Upper lobe of left lung (tissue), 6 donors: Measurements from ENCODE around the gene TTI1. TPM values are rescaled to one million over a fixed set of nuclear protein-coding genes. Genes with fewer than 3 reads are reported as not detected.

Experiments
- ATAC-seq, 2 donors: fragments of 200-7000 bp; cut with Tn5 transposase; one replicate each; pipeline ENCODE4 v1.9.1; 2022; ENCODE audit warnings: mild to moderate bottlenecking in 2 of 2, moderate library complexity in 2 of 2; ENCODE audit not compliant: low FRiP score in 2 of 2
- DNase-seq, 2 donors: peaks; one replicate each; pipeline ENCODE4 v3.0.0-alpha.2; 2019 to 2020
- H3K27ac ChIP-seq, 4 donors: fragments of 200-600 bp; sonication (generic); one replicate each; pipeline ENCODE4 v1.5.1; 2016 to 2019
- H3K27me3 ChIP-seq, 4 donors: fragments of 200-600 bp; sonication (generic); one replicate each; pipeline ENCODE4 v1.5.1; 2017 to 2019
- H3K36me3 ChIP-seq, 4 donors: fragments of 200-600 bp; sonication (generic); one replicate each; pipeline ENCODE4 v1.5.1; 2016 to 2019
- H3K4me1 ChIP-seq, 4 donors: fragments of 200-600 bp; sonication (generic); one replicate each; pipeline ENCODE4 v1.5.1; 2018 to 2019
- H3K4me3 ChIP-seq, 4 donors: fragments of 200-600 bp; sonication (generic); one replicate each; pipeline ENCODE4 v1.5.1; 2017 to 2019; ENCODE audit warnings: mild to moderate bottlenecking in 2 of 4, moderate library complexity in 1 of 4
- H3K9me3 ChIP-seq, 4 donors: fragments of 200-600 bp; sonication (generic); one replicate each; pipeline ENCODE4 v1.5.1; 2018 to 2019
- EP300 ChIP-seq, 4 donors: sonication (generic); formaldehyde crosslinking; IDR thresholded peaks; one replicate each; pipeline ENCODE4 v1.5.1; 2017; ENCODE audit warnings: antibody characterized with exemption in 4 of 4, control low read depth in 2 of 4
- POLR2A ChIP-seq, 4 donors: fragments of 450-650 bp; IDR thresholded peaks; one replicate each; pipeline ENCODE4 v1.5.1; 2016 to 2017; ENCODE audit warnings: antibody characterized with exemption in 4 of 4, mild to moderate bottlenecking in 2 of 4
- POLR2AphosphoS5 ChIP-seq, 2 donors: sonication (generic); formaldehyde crosslinking; IDR thresholded peaks; one replicate each; pipeline ENCODE4 v1.5.1; 2017; ENCODE audit warnings: antibody characterized with exemption in 2 of 2
- WGBS, 2 donors: methylation state at CpG; one replicate each; pipeline ENCODE4 v1.1.5; 2017 to 2018; 5-methylcytosine and 5-hydroxymethylcytosine counted together
- total RNA-seq, 6 donors: library from RNA; depleted of rRNA in 4 of 6; stranded (reverse); fragments of >200 nt in 4 of 6; gene quantifications; one replicate each; pipeline versions ENCODE4 v1.1.0 to v1.2.1, GENCODE V29; 2016 to 2021
- TF ChIP-seq, protein P1 (sequence below), 6 experiments: fragments of 450-650 bp in 4 of 6; fragments of 200-600 bp in 2 of 6; sonication (generic) in 2 of 6; IDR thresholded peaks; one replicate each; pipeline ENCODE4 v1.5.1; 2016 to 2019; ENCODE audit warnings: antibody characterized with exemption in 6 of 6
- donor health status: DM: no; HTN: no; CAD: no; lungs with moderate emphysema.
- donor health status: DM: no; HTN: yes; CAD: no; lungs with severe emphysema.

Gene TTI1
- total RNA-seq, 6 donors from 2014 or later: 11.2 to 30.4 (median 15.1) TPM

DNA sequence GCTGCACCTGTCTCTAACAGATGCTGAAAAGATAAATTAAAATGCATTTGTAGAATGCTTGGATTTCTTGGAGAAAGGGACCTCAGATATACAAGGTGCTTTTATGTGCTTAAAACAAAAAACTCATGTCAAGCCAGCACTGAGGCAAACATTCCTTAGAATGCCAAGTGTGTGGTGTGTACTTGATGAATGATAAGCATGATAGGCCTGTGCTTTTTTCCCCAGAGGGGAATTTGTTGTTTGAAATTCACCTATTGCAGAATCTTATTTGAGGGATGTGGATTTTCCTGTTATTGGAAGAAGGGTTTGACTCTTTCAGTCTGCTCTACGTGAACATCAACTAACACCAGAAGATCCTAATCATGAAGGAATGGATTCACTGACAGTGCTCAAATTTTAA lies 28.8 kb downstream of the TTI1 start:
- H3K36me3 ChIP-seq: peaks cover 24 to 63% (median 31%) of the 10 kb centered on the region in 4 donors
- 70 to 86% methylated on average over 1 of the region's 1 CpG for WGBS, 2 donors
- TF ChIP-seq EP300 (IDR thresholded peaks at IDR 0.05) (no peak), POLR2AphosphoS5 (IDR thresholded peaks at IDR 0.05) (no peak), POLR2A (IDR thresholded peaks at IDR 0.05) (no peak)
- TF ChIP-seq, protein P1, sequence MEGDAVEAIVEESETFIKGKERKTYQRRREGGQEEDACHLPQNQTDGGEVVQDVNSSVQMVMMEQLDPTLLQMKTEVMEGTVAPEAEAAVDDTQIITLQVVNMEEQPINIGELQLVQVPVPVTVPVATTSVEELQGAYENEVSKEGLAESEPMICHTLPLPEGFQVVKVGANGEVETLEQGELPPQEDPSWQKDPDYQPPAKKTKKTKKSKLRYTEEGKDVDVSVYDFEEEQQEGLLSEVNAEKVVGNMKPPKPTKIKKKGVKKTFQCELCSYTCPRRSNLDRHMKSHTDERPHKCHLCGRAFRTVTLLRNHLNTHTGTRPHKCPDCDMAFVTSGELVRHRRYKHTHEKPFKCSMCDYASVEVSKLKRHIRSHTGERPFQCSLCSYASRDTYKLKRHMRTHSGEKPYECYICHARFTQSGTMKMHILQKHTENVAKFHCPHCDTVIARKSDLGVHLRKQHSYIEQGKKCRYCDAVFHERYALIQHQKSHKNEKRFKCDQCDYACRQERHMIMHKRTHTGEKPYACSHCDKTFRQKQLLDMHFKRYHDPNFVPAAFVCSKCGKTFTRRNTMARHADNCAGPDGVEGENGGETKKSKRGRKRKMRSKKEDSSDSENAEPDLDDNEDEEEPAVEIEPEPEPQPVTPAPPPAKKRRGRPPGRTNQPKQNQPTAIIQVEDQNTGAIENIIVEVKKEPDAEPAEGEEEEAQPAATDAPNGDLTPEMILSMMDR (IDR thresholded peaks at IDR 0.05): no peak

DNA sequence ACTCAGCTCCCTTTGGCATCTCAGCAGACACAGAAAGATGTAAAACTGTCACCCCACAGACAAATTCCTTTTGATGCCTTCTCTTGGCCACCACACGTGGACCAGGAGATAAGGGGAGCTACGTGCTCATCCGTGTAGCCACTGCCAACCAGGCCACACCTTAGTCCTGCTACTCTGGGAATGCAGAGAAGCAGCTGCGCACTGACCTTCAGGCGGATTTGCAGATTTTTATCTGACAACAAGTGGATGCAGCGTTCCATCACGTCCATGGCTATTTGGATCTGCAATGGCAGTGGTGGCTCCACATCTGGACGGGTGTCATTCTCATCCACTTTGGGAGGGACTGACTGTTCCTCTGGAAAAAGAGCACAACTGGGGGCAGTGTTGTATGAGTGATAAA lies 30.8 kb downstream of the TTI1 start:
- H3K27me3 ChIP-seq: no peaks in the 10 kb centered on the region
- no peak for TF ChIP-seq POLR2A (IDR thresholded peaks at IDR 0.05)
- TF ChIP-seq, protein P1 (IDR thresholded peaks at IDR 0.05): no peak
- TF ChIP-seq POLR2AphosphoS5 (IDR thresholded peaks at IDR 0.05): no peak
- no peak for TF ChIP-seq EP300 (IDR thresholded peaks at IDR 0.05)
- WGBS, 2 donors: 85 to 87% methylated on average over 8 of the region's 8 CpGs
- H3K4me3 ChIP-seq: no peak overlapping the region
- no peaks in the 10 kb centered on the region for H3K4me1 ChIP-seq
- H3K9me3 ChIP-seq: no peaks in the 10 kb centered on the region
- DNase-seq: no peak
- no peak overlapping the region for H3K27ac ChIP-seq
- H3K36me3 ChIP-seq: peaks cover 38 to 83% (median 50%) of the 10 kb centered on the region in 4 donors
- ATAC-seq: no peak

More for the DNA sequence above, 28.8 kb downstream of the TTI1 start:
- Histone ChIP-seq H3K4me1 (no peaks in the 10 kb centered on the region), H3K9me3 (no peaks in the 10 kb centered on the region), H3K27me3 (no peaks in the 10 kb centered on the region), H3K27ac (no peak overlapping the region), H3K4me3 (no peak overlapping the region)
- ATAC-seq (no peak), DNase-seq (no peak)

DNA sequence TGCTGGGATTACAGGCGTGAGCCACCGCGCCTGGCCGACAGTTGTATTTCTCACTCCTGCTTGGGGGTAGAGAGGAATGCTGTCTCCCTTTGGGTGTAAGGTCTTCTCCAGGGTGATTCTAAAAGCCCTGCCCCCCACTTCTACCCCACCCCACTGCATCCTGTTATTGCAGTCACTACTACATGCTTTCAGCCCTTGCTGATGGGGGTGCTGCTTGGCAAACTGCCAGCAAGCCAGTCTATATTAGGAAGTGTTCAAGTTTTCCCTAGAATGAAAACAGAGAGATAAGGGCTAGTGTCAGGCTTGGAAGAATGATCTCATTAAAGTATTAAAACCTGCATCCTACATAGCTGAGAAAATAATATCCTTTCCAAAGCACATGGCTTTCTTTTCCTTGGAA lies 31.3 kb downstream of the TTI1 start:
- DNase-seq: peak in 1 of 2 donors; percentile 30
- TF ChIP-seq, protein P1 (IDR thresholded peaks at IDR 0.05): no peak
- TF ChIP-seq EP300 (IDR thresholded peaks at IDR 0.05): no peak
- TF ChIP-seq POLR2A (IDR thresholded peaks at IDR 0.05): no peak
- no peak for TF ChIP-seq POLR2AphosphoS5 (IDR thresholded peaks at IDR 0.05)
- peaks cover 42 to 84% (median 55%) of the 10 kb centered on the region in 4 donors for H3K36me3 ChIP-seq
- no peak for ATAC-seq
- 96 to 100% methylated on average over 4 of the region's 4 CpGs for WGBS, 2 donors
- H3K27ac ChIP-seq: no peak overlapping the region
- H3K27me3 ChIP-seq: no peaks in the 10 kb centered on the region
- no peaks in the 10 kb centered on the region for H3K4me1 ChIP-seq
- no peaks in the 10 kb centered on the region for H3K9me3 ChIP-seq
- no peak overlapping the region for H3K4me3 ChIP-seq

DNA sequence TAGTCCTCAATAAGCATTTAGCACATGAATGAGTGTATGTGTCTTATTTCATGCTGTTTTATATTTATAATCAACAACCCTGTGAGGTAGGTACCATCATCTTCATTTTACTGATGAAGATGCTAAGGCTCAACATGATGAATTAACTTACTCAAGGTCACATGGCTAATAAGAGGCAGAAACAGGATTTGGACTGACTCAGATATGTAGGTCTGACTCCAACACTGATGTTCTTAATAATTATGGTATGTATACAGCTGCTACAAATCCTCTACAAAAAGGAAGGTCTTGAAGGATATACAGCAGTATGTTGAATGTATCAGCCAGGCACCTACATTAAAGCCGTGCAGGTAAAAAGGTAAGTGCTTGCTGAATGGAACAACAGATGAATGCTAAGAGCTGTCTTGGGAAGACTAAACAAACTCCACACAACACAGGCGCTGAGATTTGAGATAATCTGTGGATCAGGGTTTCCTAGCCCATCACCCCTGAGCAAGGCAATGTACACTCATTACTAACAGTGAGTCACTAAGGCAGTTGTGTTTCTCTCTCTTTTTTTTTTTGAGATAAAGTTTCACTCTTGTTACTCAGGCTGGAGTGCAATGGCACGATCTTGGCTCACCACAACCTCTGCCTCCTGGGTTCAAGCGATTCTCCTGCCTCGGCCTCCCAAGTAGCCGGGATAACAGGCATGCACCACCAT lies 31.9 kb downstream of the TTI1 start:
- Histone ChIP-seq H3K27me3 (no peaks in the 10 kb centered on the region), H3K4me3 (no peak overlapping the region), H3K27ac (no peak overlapping the region), H3K4me1 (no peaks in the 10 kb centered on the region), H3K36me3 (peaks cover 48 to 91% (median 61%) of the 10 kb centered on the region in 4 donors), H3K9me3 (no peaks in the 10 kb centered on the region)
- WGBS, 2 donors: 92 to 97% methylated on average over 6 of the region's 6 CpGs
- ATAC-seq (no peak), DNase-seq (no peak)
- TF ChIP-seq POLR2AphosphoS5 (IDR thresholded peaks at IDR 0.05) (no peak), EP300 (IDR thresholded peaks at IDR 0.05) (no peak), POLR2A (IDR thresholded peaks at IDR 0.05) (no peak)
- TF ChIP-seq, protein P1 (IDR thresholded peaks at IDR 0.05): no peak

DNA sequence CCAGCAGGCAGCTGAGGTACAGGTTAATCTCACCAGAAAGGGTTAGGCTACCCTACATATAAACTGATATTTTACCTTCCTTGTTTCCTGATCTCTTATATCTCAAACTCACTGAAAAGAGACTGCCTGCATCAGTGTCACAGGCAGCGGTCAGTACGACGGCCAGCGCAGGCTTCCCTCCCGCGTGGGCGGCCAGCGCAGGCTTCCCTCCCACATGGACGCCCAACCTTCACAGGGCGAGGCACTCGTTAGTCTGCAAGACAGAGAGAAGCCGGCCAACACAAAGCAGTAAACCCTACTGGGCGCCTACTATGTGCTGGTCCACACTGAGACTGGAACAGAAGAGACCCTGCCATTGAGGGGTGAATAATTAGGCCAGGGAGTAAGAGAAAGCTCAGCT lies 33.0 kb downstream of the TTI1 start:
- 91 to 95% methylated on average over 13 of the region's 13 CpGs for WGBS, 2 donors
- no peak for ATAC-seq

More for the DNA sequence above, 33.0 kb downstream of the TTI1 start:
- no peaks in the 10 kb centered on the region for H3K9me3 ChIP-seq
- no peak for TF ChIP-seq POLR2A (IDR thresholded peaks at IDR 0.05)
- TF ChIP-seq, protein P1 (IDR thresholded peaks at IDR 0.05): no peak
- no peak for TF ChIP-seq POLR2AphosphoS5 (IDR thresholded peaks at IDR 0.05)
- TF ChIP-seq EP300 (IDR thresholded peaks at IDR 0.05): no peak
- no peak overlapping the region for H3K27ac ChIP-seq
- H3K4me3 ChIP-seq: no peak overlapping the region
- H3K36me3 ChIP-seq: peaks cover 51 to 95% (median 72%) of the 10 kb centered on the region in 4 donors
- H3K4me1 ChIP-seq: peaks cover 0 to 1% (median 0%) of the 10 kb centered on the region in 4 donors
- H3K27me3 ChIP-seq: no peaks in the 10 kb centered on the region
- DNase-seq: peak in 1 of 2 donors; percentile 77
